ENCODE measurements around the gene CFAP54.
A peak's percentile ranks its signal among the peaks of the same experiment; 100 is the strongest.
"Not testable (repeated sequence)": the region's sequence is repeated elsewhere in the genome, so short reads cannot be mapped to it uniquely, and the experiment has no call there.

Gene CFAP54

DNA sequence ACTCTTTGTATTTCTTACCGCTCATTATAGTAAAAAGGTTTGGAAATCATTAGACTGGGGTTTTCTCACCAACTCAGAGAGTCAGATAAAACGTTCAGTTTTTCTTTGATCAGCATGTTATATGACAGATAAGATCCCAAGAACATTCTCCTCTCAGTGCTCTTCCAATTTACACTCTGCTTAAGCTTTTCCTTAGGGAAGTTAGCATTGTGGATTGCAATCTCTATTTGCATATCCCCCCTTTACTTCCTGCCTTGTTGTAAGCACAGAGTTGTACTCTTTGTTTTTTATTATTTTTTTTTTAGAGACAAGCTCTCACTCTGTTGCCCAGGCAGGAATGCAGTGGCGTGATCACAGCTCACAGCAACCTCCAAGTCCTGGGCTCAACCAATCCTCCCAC lies 11.4 kb upstream of the CFAP54 start:
- ATAC-seq: no peak

DNA sequence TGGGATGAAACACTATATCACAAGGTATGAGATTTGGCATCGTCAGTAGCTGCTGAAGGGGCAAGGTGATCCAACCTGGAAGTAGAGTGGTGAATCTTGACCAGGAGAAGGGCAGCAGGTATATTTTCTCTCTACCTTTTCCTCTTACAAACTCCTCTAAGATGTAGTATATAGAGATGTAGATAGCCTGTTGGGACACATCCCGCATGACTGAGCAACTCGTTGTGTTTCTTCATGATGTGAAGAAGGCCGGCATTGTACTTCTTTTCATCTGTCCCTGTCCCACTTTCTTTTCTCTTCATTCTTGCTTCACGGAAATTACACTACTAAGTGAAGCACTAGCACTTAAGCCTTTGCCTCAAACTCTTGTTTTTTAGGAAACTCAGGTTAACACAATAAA lies 7.3 kb upstream of the CFAP54 start:
- ATAC-seq: no peak

DNA sequence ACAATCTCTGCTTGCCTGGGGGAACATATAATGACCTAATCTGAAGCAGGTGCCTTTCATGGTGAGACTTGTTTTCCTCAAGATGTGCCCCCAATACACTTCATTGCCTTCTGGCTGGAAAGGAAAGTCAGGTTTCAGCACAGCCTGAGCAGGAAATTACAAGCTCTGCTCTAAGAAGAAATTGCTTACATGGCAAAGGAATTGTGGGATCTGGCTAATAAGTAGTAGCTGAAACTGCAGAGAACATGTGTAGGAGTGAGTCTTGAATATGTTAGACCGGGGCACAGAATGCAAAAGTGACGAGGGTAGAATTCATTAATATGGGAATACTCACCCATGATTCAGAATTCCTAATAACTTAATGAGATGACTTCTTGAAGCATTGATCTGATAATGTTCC lies 6.3 kb upstream of the CFAP54 start:
- ATAC-seq: no peak

DNA sequence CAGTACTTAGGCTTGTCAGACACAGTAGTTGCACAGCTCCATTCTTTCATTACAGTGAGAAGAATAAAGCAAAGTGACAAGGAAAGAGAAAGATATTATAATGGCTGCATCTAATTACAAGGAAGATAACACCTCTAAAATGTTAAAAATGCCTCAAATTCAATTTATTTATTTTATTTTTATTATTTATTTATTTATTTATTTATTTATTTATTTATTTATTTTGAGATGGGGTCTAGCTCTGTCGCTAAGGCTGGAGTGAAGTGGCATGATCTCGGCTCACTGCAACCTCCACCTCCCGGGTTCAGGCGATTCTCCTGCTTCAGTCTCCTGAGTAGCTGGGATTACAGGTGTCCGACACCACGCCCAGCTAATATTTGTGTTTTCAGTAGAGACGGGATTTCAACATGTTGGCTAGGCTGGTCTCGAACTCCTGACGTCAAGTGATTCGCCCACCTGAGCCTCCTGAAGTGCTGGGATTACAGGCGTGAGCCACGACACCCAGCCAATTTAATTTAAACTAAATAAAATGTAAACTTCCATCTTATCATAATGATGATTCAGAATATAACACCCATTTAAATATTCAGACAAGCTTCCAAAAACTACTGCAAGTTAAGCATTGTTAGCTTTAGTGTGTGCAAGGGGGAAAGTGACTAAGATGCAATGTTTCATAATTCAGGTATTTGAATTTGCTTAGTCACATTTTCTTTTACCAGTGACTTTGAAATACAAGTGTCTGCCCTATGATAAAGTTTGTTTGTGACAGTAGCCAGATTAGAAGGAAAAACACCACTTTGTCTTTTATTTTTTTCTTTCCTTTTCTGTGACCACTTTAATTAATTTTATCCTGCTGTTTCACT lies 2.4 kb upstream of the CFAP54 start:
- no peak for ATAC-seq

DNA sequence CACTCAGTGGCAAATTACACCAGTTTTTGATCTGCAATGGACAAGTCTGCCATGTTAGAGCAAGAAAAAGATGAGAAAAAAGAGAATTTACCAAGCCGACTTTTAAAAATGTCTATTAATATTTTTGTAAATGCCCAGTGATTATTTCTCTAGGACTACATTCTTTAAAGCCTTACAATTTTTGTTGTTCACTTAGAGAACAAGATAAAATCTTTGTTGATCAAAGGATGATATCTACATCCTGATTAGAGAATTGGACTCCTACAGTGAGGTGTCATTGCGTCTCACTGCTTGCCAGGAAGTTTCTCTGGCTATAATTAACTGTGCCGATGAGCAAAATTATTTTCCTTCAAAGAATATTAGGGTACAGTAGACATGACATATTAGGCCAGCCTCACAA lies 1.7 kb upstream of the CFAP54 start:
- no peak for ATAC-seq

DNA sequence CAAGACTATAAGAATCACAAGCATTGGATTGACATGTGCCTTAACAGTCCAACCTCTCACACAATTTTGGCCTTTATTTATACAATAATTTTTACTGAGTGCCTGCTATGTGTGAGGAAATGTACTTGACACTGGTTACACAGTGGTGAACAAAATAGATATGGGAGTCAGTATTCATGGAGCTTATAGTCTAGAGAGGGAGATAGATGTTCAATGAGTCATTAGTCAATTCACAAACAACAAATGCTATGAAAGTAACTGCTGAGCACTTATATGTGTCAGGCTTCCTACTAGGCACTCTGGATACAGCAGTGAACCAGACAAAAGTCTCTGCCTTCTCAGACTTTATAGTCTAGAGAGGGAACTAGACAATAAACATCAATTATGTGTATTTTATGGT lies 3.7 kb downstream of the CFAP54 start:
- no peak for ATAC-seq

DNA sequence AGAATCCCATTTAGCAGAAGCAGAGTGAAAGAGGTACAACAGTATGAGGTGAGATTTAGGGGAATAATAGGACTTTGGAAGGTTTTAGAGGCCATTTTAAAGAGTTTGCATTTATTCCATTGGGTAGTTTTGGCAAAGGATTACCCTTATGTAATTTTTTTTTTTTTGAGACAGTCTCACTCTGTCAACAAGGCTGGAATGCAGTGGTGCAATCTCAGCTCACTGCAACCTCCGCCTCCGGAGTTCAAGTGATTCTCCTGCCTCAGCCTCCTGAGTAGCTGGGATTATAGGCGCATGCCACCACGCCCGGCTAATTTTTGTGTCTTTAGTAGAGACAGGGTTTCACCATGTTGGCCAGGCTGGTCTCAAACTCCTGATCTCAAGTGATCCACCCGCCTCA lies 4.8 kb downstream of the CFAP54 start:
- ATAC-seq: not testable (repeated sequence)

DNA sequence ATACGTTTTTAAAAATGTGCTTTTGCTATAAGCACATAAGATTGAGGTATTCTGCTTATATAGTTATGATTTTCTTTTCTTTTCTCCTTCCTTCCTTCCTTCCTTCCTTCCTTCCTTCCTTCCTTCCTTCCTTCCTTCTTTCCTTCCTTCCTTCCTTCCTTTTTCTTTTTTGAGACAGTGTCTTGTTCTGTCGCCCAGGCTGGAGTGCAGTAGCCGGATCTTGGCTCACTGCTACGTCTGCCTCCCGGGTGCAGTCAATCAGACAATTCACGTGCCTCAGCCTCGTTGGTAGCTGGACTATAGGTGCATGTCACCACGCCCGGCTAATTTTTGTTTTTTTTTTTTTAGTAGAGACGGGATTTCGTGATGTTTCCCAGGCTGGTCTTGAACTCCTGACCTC lies 5.8 kb downstream of the CFAP54 start:
- no peak for ATAC-seq

DNA sequence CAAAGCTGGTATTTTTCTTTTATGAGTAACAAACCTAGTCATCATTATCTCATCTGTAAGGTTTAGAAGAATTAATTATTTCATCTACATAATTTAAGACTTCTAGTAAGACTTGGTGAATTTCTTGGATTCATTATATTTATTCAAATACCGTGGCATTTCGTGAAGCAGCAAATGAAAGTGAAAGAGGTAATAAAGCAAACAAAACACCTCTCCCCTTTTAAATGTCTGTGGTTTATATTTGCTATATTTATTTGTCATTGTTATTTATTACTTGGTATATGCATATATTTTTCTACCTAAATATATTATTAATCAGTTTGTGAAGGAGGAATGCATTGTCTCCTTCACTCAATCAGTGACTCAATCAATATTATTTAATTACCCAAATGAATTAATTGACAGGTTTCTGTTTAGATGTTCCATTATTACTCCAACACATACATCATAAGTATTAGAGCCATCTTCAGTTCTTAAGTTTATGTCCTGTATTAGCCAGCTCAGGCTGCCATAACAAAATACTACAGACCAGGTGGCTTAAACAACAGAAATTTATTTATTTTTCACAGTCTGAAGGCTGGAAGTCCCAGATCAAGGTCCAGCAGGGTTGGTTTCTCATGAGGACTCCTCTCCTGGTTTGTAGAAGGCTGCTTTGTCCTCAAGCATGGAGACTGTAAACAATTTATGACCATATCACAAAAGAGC lies 6.6 kb downstream of the CFAP54 start:
- peak; percentile 56 to 78 for ATAC-seq

DNA sequence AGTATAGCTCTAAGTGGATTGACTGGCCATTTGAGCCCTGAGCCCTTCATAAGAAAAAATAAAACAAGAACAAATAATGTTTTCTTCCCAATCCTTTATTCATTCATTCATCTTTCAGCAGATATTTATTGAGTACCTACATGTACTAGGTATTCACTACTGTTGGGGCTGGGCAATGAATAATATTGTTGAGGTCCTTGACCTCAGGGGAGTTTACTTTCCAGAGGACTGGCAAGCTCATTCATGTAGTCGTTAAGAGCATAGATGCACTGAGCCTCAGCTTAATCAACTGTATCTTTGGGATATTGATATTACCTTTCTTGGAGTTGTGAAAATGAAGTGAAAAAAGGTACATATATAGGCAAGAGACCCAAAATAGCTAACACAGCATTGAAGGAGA lies 7.6 kb downstream of the CFAP54 start:
- ATAC-seq: no peak

DNA sequence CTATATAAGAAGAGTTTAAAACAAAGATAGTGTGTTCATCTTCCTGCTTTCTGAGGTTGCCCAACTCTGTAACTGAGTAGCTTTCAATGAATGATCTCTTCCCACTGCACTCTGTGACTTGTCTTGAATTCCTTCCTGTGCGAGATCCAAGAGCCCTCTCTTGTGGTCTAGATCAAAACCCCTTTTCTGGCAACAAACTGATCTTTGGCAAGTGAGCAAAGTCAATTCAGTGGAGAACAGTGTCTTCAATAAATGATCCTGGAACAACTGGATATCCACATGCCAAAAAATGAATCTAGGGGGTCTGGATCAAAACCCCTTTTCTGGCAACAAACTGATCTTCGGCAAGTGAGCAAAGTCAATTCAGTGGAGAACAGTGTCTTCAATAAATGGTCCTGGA lies 8.5 kb downstream of the CFAP54 start:
- ATAC-seq: no peak

DNA sequence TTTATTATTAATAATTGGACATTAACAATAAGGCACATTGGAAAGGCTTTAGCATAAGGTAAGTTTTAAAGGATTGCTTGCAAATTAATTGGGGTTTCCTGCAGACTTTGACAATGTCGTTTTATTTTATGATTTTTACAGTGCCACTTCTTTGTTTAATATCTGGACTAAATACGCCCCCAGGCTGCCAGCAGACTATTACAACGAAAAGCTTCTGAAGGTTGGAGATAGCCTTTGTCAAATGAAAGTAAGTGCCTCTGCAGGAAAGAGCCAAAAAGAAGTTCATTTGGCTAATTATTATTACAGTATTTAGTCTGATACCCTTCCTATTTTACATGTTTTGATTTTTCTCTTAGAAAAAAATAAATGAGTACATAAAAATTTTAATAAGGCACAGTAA lies 11.3 kb downstream of the CFAP54 start:
- no peak for ATAC-seq

DNA sequence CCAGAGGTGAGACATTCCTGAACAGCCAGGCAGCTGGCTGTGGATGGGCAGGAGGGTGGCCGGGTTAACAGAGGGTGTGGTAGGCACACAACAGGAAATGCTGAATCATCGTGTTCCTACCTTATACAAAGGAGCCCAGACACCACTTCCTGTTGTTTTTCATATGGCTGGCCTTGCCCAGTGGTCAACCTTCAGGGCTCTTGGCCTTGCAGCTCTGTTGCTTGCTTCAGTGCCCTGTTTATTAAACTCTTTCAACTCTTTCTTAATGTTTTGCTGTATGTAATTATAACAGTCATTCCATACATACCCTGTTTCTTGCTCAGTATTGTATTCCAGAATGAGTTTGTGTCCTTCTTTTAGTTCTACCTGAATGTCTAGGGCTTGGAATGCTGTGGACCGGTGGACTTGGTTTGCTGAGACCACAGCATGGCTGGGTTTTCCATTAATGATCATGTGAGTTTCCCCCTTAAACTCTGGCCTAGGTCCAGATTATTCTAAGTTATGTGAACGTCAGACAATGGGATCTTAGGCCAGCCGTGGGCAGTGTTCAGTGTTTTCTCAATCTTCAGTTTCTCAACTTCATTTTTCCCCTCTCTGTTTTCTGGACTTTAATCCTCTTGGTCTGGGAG lies 11.9 kb downstream of the CFAP54 start:
- ATAC-seq: peak; percentile 53 to 64

DNA sequence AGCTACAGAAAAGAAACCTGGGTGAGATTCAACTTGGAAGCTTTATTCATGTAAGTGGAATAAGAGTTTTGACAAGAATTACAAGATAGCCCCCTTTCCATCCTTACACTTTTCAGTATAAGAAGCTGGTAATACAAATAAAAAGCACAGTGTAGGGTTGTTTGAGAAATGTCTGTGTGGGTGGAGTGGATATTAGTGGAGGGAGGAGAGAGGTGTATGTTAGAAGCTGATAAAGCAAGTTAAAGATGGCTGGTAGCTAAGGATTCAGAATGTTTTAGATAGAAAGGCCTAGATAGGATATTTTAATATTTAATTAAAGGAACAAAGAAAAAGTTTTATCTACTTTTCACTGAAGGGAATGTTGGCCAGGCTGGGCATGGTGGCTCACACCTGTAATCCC lies 12.5 kb downstream of the CFAP54 start:
- peak in 1 of 2 donors; percentile 27 for ATAC-seq

DNA sequence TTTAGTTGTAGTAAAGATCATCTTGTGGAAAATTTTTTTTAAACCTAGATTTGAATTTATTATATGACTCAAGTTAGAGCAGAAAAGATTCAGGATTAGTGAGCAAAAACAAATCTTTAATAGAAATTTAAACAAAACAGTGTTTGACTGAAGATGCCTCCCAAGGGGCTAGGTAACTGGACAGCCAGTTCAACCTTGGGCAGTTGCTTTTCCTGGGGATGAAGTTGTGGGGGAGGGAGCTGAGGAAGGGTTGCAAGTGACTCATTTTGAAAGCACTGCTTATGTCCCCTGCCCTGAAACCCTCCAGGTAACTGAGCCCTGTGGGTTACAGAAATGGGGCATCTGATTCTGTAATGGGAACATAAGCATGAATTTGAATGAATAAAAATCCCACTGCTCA lies 13.1 kb downstream of the CFAP54 start:
- ATAC-seq: peak; percentile 51 to 54

DNA sequence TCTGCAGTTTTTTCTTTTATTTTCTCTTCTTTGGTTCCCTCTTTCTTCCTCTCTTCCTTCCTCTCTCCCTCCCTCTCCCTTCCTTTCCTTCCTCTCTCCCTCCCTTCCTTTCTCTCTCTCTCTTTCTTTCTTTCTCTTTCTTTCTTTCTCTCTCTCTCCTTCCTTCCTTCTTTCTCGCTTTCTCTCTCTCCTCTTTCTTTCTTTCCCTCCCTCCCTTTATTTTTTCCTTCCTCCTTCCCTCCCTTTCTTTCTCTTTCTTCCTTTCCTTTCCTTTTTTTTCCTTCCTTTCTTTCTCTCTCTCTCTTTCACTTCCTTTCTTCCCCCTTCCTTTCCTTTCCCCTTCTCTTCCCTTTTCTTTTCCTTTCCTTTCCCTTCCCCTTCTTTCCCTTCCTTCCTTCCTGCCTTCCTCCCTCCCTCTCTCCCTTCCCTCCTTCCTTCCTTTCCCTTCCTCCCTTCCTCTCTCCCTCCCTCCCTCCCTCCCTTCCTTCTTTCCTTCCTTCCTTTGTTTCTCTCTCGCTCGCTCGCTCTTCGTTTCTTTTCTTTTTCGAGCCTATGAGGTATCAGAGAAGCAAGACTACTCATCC lies 13.7 kb downstream of the CFAP54 start:
- ATAC-seq: no peak

DNA sequence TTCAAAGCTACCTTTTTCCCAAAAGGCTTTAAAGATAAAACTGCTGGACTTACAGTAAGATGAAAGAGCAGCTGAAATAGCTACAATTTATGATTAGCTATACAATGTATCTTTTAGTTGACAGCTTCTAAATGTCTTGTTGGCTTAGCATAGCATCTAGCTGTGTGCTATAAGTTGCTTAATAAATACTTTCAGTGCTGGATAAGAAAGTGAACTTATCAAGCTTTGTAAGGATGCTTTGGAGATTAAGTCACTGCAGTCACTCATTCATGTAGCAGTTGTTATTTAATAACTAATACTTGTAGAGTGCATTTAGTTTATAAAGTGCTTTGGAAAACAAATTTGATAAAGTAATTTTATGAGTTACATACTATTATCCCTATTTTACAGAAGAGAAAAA lies 14.6 kb downstream of the CFAP54 start:
- no peak for ATAC-seq

DNA sequence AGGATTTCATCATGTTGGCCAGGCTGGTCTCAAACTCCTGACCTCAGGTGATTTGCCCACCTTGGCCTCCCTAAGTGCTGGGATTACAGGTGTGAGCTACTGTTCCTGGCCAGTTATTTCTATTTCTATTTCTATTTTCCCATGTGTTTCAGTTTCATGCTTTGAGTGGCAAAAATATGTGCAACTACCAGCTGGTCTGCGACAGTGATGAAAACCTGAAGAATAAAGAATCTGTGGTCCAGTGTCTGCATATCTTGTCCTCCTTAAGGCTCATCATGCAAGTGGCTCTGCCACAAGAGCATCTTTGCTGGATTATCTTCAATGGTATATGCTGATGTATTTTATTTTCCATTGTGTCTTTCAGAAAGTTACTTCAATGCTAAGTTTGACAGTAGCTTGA lies 17.4 kb downstream of the CFAP54 start:
- no peak for ATAC-seq

DNA sequence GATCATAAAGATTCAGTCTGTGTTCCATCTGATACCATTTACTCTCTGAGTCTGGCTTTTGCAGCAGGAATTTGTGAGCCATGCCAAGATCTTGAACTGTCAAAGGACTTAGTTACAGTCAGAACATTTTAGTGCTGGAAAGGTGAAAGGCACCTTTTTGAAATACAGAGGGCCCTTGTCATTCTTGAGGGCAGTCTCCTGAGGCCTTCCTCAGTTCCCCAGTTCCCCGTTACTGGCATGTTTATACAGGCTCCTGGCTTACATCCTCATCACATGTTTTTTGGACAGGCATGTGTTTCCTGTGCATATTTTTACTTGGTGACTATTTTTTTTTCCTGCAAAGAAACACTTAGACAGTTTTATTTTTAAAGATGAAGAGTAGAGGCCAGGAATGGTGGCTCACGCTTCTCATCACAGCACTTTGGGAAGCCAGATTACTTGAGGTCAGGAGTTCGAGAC lies 21.0 kb downstream of the CFAP54 start:
- ATAC-seq: no peak

DNA sequence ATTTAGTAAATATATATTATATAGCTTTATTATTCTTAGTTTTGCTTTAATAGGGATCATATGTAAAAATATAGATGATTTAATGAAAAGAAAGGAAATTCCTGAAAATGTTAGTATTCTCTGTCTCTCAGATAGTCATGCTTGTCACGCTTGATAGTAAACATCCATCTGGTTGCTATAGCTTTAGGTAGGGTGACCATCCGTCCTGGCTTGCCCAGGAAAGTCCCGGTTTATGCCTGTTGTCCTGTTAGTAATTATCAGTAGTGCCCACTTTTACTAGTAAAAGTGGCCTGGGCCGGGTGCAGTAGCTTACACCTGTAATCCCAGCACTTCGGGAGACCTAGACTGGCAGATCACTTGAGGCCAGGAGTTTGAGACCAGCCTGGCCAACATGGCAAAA lies 23.8 kb downstream of the CFAP54 start:
- ATAC-seq: no peak

DNA sequence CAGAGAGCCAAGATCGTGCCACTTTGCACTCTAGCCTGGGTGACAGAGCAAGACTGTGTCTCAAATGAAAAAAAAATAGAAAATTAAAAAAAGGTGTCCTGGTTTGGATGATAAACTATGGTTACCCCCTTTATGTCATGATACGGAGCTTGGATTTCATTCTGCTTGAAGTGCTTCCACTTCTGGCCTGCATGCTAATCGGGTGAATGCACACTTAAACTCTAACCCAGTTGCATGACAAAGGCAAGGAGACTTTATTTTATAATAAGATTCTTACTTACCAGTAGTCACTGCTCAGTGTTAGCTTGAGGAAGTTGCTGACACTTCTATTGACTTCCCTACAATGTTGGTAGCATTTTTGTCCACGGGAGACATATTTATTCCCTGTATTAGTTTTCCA lies 24.3 kb downstream of the CFAP54 start:
- ATAC-seq: no peak

DNA sequence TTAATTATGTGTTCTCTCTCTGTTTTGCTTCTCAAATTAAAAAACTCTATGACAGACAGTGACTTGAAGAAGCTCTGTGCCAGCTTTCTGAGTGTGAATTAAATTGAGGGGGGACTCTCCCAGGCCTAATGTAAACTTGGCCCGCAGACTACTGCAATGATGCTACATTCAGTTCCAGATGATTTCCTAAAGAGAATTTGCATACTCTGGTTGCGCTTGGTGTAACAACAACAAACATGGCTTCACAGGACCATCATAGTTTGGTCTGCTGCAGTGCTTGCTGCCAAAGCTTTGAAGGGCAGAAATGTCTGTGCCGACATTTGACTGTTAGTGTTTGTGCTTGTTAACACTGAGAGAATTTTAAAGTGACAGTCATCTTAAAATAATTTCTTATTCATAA lies 25.0 kb downstream of the CFAP54 start:
- no peak for ATAC-seq
